ENCODE measurements around the gene BCL6. TPM values are rescaled to one million over a fixed set of nuclear protein-coding genes. Genes with fewer than 3 reads are reported as not detected.

Gene BCL6
- total and polyA plus RNA-seq, 8 donors, result 12.6 to 160 (median 16.3) TPM

GRCh38 chr3:187744169-187745151, 808 bp downstream of the BCL6 start:
- intact Hi-C loops (cut with DNase I), result loop anchor here (5.0 to 10.0 kb wide), 3 partner anchors 1208 to 1400 kb away; no protein-coding TSS in a partner anchor
- DNase-seq (peak; percentile 70 to 87 (median 82)), ATAC-seq (peak; percentile 19)
- H3K4me3 ChIP-seq, result peak overlapping the region; percentile 56 to 57
- no peaks in the 10 kb centered on the region for H3K9me3 ChIP-seq
- H3K4me1 ChIP-seq, result peaks cover 8 to 64% of the 10 kb centered on the region in 2 donors
- TF ChIP-seq, protein P1, sequence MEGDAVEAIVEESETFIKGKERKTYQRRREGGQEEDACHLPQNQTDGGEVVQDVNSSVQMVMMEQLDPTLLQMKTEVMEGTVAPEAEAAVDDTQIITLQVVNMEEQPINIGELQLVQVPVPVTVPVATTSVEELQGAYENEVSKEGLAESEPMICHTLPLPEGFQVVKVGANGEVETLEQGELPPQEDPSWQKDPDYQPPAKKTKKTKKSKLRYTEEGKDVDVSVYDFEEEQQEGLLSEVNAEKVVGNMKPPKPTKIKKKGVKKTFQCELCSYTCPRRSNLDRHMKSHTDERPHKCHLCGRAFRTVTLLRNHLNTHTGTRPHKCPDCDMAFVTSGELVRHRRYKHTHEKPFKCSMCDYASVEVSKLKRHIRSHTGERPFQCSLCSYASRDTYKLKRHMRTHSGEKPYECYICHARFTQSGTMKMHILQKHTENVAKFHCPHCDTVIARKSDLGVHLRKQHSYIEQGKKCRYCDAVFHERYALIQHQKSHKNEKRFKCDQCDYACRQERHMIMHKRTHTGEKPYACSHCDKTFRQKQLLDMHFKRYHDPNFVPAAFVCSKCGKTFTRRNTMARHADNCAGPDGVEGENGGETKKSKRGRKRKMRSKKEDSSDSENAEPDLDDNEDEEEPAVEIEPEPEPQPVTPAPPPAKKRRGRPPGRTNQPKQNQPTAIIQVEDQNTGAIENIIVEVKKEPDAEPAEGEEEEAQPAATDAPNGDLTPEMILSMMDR (IDR thresholded peaks at IDR 0.05), result no peak
- no peaks in the 10 kb centered on the region for H3K27me3 ChIP-seq
- peaks cover 0 to 2% of the 10 kb centered on the region in 2 donors for H3K36me3 ChIP-seq
- peak overlapping the region; percentile 99 for H3K27ac ChIP-seq

DNA sequence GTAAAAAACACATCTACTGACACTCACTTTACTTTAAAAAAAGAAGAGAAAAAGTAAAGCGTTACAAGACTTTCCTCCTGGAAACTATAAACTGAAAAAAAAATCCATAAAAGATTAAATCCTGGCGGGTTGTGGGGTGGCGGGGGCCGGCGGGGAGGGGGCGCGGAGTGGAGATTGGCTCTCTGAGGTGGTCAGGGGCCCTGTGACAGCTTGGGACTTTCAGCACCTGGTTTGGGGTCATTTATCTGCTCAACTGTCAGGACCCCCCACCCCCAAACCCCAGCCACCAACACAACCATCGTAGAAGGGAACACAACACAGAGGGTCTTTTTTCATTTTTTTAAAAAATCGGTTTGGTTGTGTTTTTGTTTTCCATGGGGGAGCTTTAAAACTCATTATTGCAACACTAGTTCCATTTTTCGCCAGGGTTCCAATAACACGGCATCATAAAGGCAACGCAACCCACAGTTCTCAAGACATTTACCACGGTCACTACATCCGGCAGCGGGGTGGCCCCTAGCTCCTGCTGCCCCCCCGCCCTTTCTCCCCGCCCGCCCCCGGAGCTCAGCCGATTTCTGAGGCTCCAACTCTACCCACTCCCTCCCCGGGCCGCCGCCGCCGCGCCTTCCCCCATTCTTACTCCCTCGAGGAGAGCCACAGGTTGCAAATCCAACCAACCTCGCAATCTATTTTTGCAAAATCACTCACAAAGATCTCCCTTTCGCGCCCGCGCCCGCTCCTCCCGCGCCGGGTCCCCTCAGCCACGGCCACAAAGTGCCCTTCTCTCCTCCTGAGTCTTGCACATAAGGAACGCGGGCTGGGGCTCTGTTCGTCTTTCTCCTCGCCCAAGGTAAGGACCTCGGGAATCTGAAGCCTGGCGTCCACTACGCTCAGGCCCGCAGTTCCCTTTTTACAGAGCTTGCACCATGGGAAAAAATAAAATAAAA, 1.8 kb downstream of the BCL6 start:
- Histone ChIP-seq H3K36me3 (peaks cover 0 to 6% of the 10 kb centered on the region in 2 donors), H3K9me3 (no peaks in the 10 kb centered on the region), H3K4me1 (peaks cover 8 to 63% of the 10 kb centered on the region in 2 donors), H3K4me3 (peak overlapping the region; percentile 56 to 57), H3K27ac (peak overlapping the region; percentile 99), H3K27me3 (no peaks in the 10 kb centered on the region)
- TF ChIP-seq, protein P1 (IDR thresholded peaks at IDR 0.05), result no peak
- DNase-seq, result peak in 3 of 4 donors; percentile 71 to 91 (median 80)
- no peak for ATAC-seq
- intact Hi-C loops (cut with DNase I), result loop anchor here (5.0 to 10.0 kb wide), 3 partner anchors 1209 to 1401 kb away; no protein-coding TSS in a partner anchor

DNA sequence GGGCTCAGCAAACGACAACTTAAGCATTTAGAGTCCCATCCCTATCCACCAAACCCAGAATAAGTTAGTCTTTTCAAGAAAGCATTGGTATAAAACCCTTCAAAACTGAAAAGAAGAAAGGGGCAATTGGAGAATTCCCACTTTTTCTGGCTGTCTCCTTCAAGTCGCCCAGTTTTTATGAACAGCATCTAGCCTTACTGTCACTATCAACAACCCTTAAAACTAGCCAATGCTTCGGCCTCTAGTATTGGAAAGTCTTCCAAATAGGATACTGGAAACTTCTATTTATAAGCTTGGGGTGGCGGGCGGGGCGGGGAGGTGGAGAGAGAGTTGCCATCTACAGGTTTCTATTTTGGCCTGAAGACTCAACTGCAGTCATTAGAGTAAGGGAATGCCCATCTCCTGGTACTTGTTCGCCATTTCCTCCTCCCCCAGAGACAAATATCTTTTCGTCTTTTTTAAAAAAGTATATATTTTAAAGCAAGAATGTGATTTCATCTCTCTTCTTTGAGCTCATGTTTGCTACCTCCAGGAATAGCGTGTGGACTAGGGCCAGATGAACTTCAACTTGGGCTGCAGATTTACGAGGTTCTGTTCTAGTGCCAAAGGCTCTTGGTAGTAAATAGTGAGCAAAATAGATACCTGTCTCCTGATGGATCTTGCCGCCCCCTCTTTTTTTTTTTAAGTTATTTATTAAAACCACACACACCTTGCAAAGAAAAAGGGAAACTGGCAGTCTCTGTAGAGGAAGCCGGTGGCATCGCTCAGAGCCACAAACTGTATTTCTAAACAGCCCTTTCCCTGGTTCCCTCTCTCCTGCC, 2.7 kb downstream of the BCL6 start:
- ATAC-seq (no peak), DNase-seq (peak in 1 of 4 donors; percentile 20)
- Histone ChIP-seq H3K36me3 (peaks cover 0 to 6% of the 10 kb centered on the region in 2 donors), H3K4me1 (peaks cover 8 to 54% of the 10 kb centered on the region in 2 donors), H3K27ac (peak overlapping the region; percentile 99), H3K9me3 (no peaks in the 10 kb centered on the region), H3K4me3 (peak overlapping the region; percentile 56 to 57), H3K27me3 (no peaks in the 10 kb centered on the region)
- intact Hi-C loops (cut with DNase I), result loop anchor here (5.0 to 10.0 kb wide), 3 partner anchors 1210 to 1402 kb away; no protein-coding TSS in a partner anchor
- TF ChIP-seq, protein P1 (IDR thresholded peaks at IDR 0.05), result no peak

DNA sequence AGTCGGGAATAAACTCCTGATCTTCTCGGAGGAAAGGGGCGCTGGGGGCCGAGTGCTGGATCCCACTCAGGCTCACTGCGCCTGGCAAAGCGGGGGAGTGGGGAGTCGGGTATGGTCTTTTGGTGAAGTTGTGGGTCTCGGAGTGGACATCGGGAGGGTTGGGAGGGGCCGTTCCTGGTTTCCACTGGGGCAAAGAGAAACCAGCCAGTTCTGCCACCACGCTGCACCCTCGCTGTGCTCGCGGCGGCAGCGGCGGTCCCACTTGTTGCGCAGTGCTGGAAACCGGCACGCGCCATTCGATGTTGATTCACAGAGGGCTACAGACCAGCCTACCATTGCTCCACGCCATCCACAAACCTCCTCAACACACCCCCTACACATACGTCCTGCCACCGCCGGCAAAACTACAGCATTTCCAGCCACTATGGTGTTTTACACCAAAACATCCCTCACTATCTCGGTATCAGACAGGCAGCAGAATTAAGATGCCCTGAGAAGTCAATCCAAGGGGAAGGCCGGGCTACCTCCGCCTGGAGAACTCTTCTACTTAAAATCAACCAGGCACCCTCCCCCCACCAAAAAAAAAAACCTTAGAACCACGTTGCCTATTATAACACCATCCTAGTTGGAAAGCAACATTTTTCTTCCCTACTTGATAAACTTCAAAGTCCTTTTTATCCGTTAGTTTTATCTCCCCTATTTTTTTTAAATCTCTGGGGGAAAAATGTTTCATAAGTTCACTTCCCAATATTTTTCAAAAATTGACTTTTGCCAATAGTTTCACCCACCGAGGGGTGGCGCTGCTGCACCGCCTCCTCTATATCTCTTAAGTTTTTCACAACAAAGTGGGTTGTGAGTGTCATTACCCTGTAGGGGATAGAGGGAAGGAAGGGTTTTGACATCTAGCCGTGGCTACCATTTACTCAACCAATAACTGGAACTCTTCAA, 3.6 kb downstream of the BCL6 start:
- Histone ChIP-seq H3K4me3 (peak overlapping the region; percentile 41 to 57), H3K36me3 (peaks cover 0 to 6% of the 10 kb centered on the region in 2 donors), H3K27ac (peak overlapping the region; percentile 99), H3K9me3 (no peaks in the 10 kb centered on the region), H3K4me1 (peaks cover 12 to 49% of the 10 kb centered on the region in 2 donors), H3K27me3 (no peaks in the 10 kb centered on the region)
- TF ChIP-seq, protein P1 (IDR thresholded peaks at IDR 0.05), result peak; percentile 79 to 91
- peak in 3 of 4 donors; percentile 77 to 90 (median 80) for DNase-seq
- intact Hi-C loops (cut with DNase I), result loop anchor here (5.0 to 10.0 kb wide), 3 partner anchors 1211 to 1403 kb away; no protein-coding TSS in a partner anchor
- ATAC-seq, result peak; percentile 12
